SK-N-MC (cell line): ENCODE data around the gene PRKN.

Experiments used
- EZH2 ChIP-seq: fragments of 200-600 bp; sonication (generic); IDR thresholded peaks from one replicate; pipeline ENCODE4 v1.6.1; 2017; ENCODE audit warnings: antibody characterized with exemption
- POLR2AphosphoS5 ChIP-seq: IDR thresholded peaks from 2 replicates; pipeline ENCODE4 v1.6.1; 2012; ENCODE audit warnings: mild to moderate bottlenecking, low read depth, low read length, borderline replicate concordance

GRCh38 chr6:162076816-162077215 is 650.8 kb downstream of the PRKN start:
- TF ChIP-seq EZH2 = no peak
- TF ChIP-seq POLR2AphosphoS5 = no peak
